Mesendoderm (in vitro differentiated cells): ENCODE data around the gene MT1G.
"Not testable (repeated sequence)": the region's sequence is repeated elsewhere in the genome, so short reads cannot be mapped to it uniquely, and the experiment has no call there.

Experiments
- DNase-seq: peaks from one replicate; pipeline ENCODE4 v3.0.0; 2013
- H2AK5ac ChIP-seq: 2 replicates; pipeline ENCODE4 v1.6.1; 2013; ENCODE audit warnings: low read length, inconsistent platforms
- H2BK120ac ChIP-seq: 2 replicates; pipeline ENCODE4 v1.6.1; 2013; ENCODE audit warnings: low read depth, mild to moderate bottlenecking, low read length, moderate library complexity, mixed read lengths
- H2BK15ac ChIP-seq: replicated peaks from 2 replicates; pipeline ENCODE4 v1.6.1; 2013; ENCODE audit warnings: low read depth, mild to moderate bottlenecking, moderate library complexity
- H2BK5ac ChIP-seq: 2 replicates; pipeline ENCODE4 v1.6.1; 2013; ENCODE audit warnings: low read length, inconsistent platforms
- H3K18ac ChIP-seq: 2 replicates; pipeline ENCODE4 v1.6.1; 2013; ENCODE audit warnings: mild to moderate bottlenecking, low read length, mixed read lengths
- H3K23ac ChIP-seq: one replicate; pipeline ENCODE4 v1.6.1; 2013; ENCODE audit warnings: low read length
- H3K27ac ChIP-seq: 2 replicates; pipeline ENCODE4 v1.5.1; 2013; ENCODE audit warnings: low read depth, mild to moderate bottlenecking, inconsistent platforms, low read length, moderate library complexity
- H3K27me3 ChIP-seq: 2 replicates; pipeline ENCODE4 v1.6.1; 2013; ENCODE audit warnings: low read length, control low read depth, mild to moderate bottlenecking, inconsistent platforms; ENCODE audit not compliant: insufficient read depth, poor library complexity
- H3K36me3 ChIP-seq: 2 replicates; pipeline ENCODE4 v1.6.1; 2013; ENCODE audit warnings: low read length, inconsistent platforms; ENCODE audit not compliant: control insufficient read depth, insufficient read depth
- H3K4ac ChIP-seq: one replicate; pipeline ENCODE4 v1.6.1; 2013; ENCODE audit warnings: low read depth, mild to moderate bottlenecking, low read length, moderate library complexity
- H3K4me1 ChIP-seq: 2 replicates; pipeline ENCODE4 v1.6.1; 2013; ENCODE audit warnings: low read depth, low read length, inconsistent platforms; ENCODE audit not compliant: control insufficient read depth
- H3K4me2 ChIP-seq: 2 replicates; pipeline ENCODE4 v1.6.1; 2013; ENCODE audit warnings: low read length
- H3K4me3 ChIP-seq: 2 replicates; pipeline ENCODE4 v1.5.1; 2013; ENCODE audit warnings: mild to moderate bottlenecking, low read length
- H3K56ac ChIP-seq: one replicate; pipeline ENCODE4 v1.6.1; 2013; ENCODE audit warnings: low read length
- H3K79me1 ChIP-seq: 2 replicates; pipeline ENCODE4 v1.6.1; 2013; ENCODE audit warnings: low read length, inconsistent platforms
- H3K79me2 ChIP-seq: 2 replicates; pipeline ENCODE4 v1.6.1; 2013; ENCODE audit warnings: mild to moderate bottlenecking, low read length; ENCODE audit not compliant: control insufficient read depth, insufficient read depth
- H3K9ac ChIP-seq: 2 replicates; pipeline ENCODE4 v1.6.1; 2013; ENCODE audit warnings: low read length, inconsistent platforms
- H4K5ac ChIP-seq: one replicate; pipeline ENCODE4 v1.6.1; 2013; ENCODE audit warnings: low read length
- H4K8ac ChIP-seq: one replicate; pipeline ENCODE4 v1.6.1; 2013; ENCODE audit warnings: low read depth, mild to moderate bottlenecking, control low read depth, low read length, moderate library complexity
- WGBS: extraction: QIAGEN DNeasy Blood & Tissue Kit; methylation state at CpG from one replicate; pipeline ENCODE4 v1.1.7; 2013; ENCODE audit warnings: low lambda C conversion rate, missing lambda C conversion rate; ENCODE audit not compliant: insufficient coverage; ENCODE audit errors: extremely low coverage; 5-methylcytosine and 5-hydroxymethylcytosine counted together

MT1G gene

DNA sequence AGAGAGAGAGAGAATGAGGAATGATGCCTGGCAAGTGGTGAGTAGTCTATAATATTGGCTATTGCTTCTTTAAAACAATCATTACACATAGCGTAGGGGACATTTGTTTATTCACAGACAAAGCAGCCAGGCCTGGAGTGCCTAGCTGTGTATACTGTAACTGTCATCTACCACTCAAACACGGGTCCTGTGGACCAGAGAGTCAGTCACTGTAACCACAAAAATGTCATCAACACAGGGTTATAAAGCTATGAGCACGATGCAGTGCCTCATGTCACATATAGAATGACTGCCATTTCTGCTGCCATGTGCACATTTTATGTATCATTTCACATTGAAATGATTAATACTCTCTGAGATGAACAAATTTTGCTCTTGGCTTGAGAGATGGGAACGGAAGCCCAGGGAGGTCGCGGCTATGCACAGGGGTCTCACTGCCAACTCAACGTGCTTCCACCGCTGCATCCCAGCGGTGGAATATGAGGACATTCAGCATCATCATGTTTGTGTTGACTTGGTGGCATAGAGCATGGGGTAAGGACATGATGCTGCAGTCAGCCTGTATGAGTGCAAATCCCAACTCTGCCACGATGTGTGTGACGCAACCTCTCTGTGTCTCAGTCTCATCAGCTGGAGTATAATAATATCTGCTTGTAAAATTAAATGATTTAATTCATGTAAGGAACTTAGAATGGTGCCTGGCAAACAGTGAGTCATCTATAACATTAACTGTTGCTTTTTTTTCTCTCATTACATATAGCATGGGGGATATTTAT is 5.1 kb upstream of the MT1G start:
- no peaks in the 10 kb centered on the region for H3K36me3 ChIP-seq
- H3K4me1 ChIP-seq, result no peaks in the 10 kb centered on the region
- no peak overlapping the region for H3K9ac ChIP-seq
- no peak for DNase-seq
- H2BK15ac ChIP-seq, result no peak overlapping the region
- no peak overlapping the region for H2BK5ac ChIP-seq
- no peak overlapping the region for H4K5ac ChIP-seq
- H3K4me3 ChIP-seq, result no peak overlapping the region
- no peaks in the 10 kb centered on the region for H3K79me2 ChIP-seq
- no peak overlapping the region for H3K56ac ChIP-seq
- no peak overlapping the region for H3K27ac ChIP-seq
- H3K79me1 ChIP-seq, result no peaks in the 10 kb centered on the region
- no peak overlapping the region for H2BK120ac ChIP-seq
- H4K8ac ChIP-seq, result no peak overlapping the region
- no CpG with 5 or more reads among the region's 11 CpGs for WGBS
- H3K4ac ChIP-seq, result no peak overlapping the region
- H3K4me2 ChIP-seq, result no peak overlapping the region
- no peak overlapping the region for H3K18ac ChIP-seq
- no peak overlapping the region for H3K23ac ChIP-seq
- peaks cover 31% of the 10 kb centered on the region for H3K27me3 ChIP-seq
- no peak overlapping the region for H2AK5ac ChIP-seq

DNA sequence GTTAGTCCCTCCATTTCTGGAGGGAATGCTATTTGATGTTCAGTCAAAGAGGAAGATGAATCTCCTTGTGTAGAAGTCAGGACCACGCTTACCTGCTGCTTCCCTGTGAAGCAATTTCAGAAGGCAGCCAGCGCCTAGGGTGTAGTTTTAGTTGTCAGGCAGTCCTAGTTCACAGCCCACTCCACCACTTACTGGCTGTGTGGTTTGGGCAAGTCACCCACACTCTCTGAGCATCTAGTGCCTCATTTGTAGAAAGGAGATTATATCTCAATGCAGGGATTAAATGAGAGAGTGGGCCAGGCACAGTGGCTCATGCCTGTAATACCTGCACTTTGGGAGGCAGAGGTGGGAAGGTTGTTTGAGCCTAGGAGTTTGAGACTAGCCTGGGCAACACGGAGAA is 4.3 kb upstream of the MT1G start:
- no CpG with 5 or more reads among the region's 3 CpGs for WGBS
- not testable (repeated sequence) for H3K79me1 ChIP-seq, H3K9ac ChIP-seq, H2BK5ac ChIP-seq, H2BK120ac ChIP-seq, H3K4me2 ChIP-seq, H3K23ac ChIP-seq, H3K18ac ChIP-seq, H3K4ac ChIP-seq, H3K79me2 ChIP-seq, H3K36me3 ChIP-seq, H4K8ac ChIP-seq, H2BK15ac ChIP-seq, H2AK5ac ChIP-seq, DNase-seq, H3K4me3 ChIP-seq, H4K5ac ChIP-seq, H3K27ac ChIP-seq, H3K56ac ChIP-seq, H3K4me1 ChIP-seq
- peaks cover 39% of the 10 kb centered on the region for H3K27me3 ChIP-seq

DNA sequence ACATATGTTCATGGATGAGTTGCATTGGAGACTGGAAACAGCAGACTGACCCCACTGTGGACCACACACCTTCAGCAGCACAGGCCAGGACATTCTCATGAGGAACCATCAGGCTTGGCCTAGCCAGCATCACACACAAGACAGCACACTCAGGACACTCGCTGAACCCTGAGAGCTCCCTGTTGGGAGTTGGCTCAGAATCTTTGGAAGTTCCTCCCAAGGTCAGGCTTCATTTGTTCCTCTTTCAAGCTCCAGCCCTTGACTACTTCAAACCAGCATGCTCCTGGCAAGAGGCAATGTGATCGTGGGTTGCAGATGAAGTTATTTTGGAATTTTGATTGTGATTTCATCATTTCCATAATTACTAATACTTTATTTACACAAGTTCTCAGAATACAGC is 3.8 kb upstream of the MT1G start:
- H3K27me3 ChIP-seq, result peaks cover 44% of the 10 kb centered on the region
- H3K9ac ChIP-seq, H3K4me3 ChIP-seq, H3K4ac ChIP-seq, H2AK5ac ChIP-seq, H3K18ac ChIP-seq, DNase-seq, H3K79me2 ChIP-seq, H2BK120ac ChIP-seq, H4K8ac ChIP-seq, H3K27ac ChIP-seq, H3K23ac ChIP-seq, H3K79me1 ChIP-seq, H3K36me3 ChIP-seq, H2BK15ac ChIP-seq, H2BK5ac ChIP-seq, H3K4me1 ChIP-seq, H4K5ac ChIP-seq, H3K4me2 ChIP-seq, H3K56ac ChIP-seq: not testable (repeated sequence)
- WGBS, result no CpG with 5 or more reads among the region's 2 CpGs

DNA sequence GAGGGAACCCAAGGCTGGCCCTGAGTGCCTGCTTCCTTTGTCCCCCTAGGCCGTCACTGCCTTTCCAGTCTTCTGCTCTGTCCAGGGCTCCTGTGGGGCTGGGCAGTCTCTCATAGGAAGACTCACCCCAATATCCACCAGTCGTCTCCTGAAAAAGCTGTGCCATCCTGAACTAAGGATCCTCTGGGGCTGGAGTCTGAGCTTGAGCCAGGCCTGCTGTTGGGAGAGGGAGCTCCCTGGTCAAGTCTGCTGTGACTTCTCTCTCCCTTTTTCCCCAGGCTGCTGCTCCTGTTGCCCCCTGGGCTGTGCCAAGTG is 2.7 kb upstream of the MT1G start:
- Histone ChIP-seq H3K9ac (no peak overlapping the region), H3K4me3 (no peak overlapping the region), H3K36me3 (no peaks in the 10 kb centered on the region), H3K4me2 (no peak overlapping the region), H3K4me1 (no peaks in the 10 kb centered on the region), H3K23ac (no peak overlapping the region), H2BK120ac (no peak overlapping the region), H3K18ac (no peak overlapping the region), H3K27me3 (peaks cover 51% of the 10 kb centered on the region), H4K8ac (no peak overlapping the region), H2BK5ac (no peak overlapping the region), H4K5ac (no peak overlapping the region), H3K27ac (no peak overlapping the region), H2AK5ac (no peak overlapping the region), H3K56ac (no peak overlapping the region), H2BK15ac (no peak overlapping the region), H3K79me2 (no peaks in the 10 kb centered on the region), H3K79me1 (no peaks in the 10 kb centered on the region), H3K4ac (no peak overlapping the region)
- no CpG with 5 or more reads among the region's 2 CpGs for whole genome bisulfite sequencing
- DNase-seq, result no peak

DNA sequence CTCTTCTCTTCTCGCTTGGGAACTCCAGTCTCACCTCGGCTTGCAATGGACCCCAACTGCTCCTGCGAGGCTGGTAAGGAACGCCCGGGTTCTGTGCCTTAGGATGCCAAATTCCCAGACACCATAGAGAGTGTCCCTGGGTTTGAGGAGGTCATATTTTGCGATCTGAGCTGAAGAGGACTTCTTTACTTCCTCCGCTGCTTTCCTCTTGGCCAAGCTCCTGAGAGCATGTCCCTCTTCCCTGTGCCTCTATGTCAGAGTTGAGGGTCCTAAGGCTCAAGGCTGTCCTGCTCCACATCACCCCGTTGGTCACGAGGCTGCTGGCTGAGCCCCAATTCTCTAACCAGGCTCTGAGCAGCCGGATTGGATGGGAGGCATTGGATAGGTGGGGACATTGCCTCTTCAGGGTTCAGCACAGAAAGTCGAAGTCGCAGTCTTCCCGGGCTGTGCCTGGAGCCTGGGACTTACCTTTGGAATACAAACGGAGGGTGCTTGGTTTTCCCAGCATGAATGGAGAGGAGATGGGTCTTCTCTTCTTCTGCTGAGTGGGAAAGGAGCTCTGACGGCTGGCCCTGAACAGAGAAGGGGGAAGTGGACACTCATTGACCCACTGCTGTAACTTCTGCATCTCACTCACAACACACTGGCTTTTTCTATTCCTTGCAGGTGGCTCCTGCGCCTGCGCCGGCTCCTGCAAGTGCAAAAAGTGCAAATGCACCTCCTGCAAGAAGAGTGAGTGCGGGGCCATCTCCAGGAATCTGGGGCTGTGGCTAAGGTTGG is 2.2 kb upstream of the MT1G start:
- H3K4me2 ChIP-seq, result no peak overlapping the region
- DNase-seq, result no peak
- H3K18ac ChIP-seq, result no peak overlapping the region
- no peak overlapping the region for H3K56ac ChIP-seq
- H3K36me3 ChIP-seq, result no peaks in the 10 kb centered on the region
- no peaks in the 10 kb centered on the region for H3K79me1 ChIP-seq
- no peaks in the 10 kb centered on the region for H3K4me1 ChIP-seq
- no peak overlapping the region for H2AK5ac ChIP-seq
- H3K23ac ChIP-seq, result no peak overlapping the region
- no peak overlapping the region for H3K4me3 ChIP-seq
- H3K9ac ChIP-seq, result no peak overlapping the region
- peaks cover 54% of the 10 kb centered on the region for H3K27me3 ChIP-seq
- no peak overlapping the region for H2BK5ac ChIP-seq
- H3K79me2 ChIP-seq, result no peaks in the 10 kb centered on the region
- no peak overlapping the region for H2BK120ac ChIP-seq
- no peak overlapping the region for H2BK15ac ChIP-seq
- no peak overlapping the region for H3K4ac ChIP-seq
- no peak overlapping the region for H3K27ac ChIP-seq
- H4K5ac ChIP-seq, result no peak overlapping the region
- no peak overlapping the region for H4K8ac ChIP-seq
- no CpG with 5 or more reads among the region's 19 CpGs for WGBS
